IMR-90 (cell line): ENCODE measurements around the gene BST1.

ENCODE experiments used
- BHLHE40 ChIP-seq: fragments of 150-350 bp; IDR thresholded peaks from 2 replicates; pipeline ENCODE4 v1.6.1; 2016; ENCODE audit warnings: mild to moderate bottlenecking, low read depth, low read length
- CEBPB ChIP-seq: IDR thresholded peaks from 2 replicates; pipeline ENCODE4 v1.6.1; 2012; ENCODE audit warnings: low read depth, low read length, improper control_type of control experiment
- CHD1 ChIP-seq: IDR thresholded peaks from 2 replicates; pipeline ENCODE4 v1.6.1; 2012; ENCODE audit warnings: low read depth, low read length, improper control_type of control experiment
- FOS ChIP-seq: fragments of 150-350 bp; IDR thresholded peaks from 2 replicates; pipeline ENCODE4 v1.6.1; 2016; ENCODE audit warnings: low read depth, low read length
- MAFK ChIP-seq: IDR thresholded peaks from 2 replicates; pipeline ENCODE4 v1.6.1; 2012; ENCODE audit warnings: low read depth, low read length, improper control_type of control experiment
- MXI1 ChIP-seq: IDR thresholded peaks from 2 replicates; pipeline ENCODE4 v1.6.1; 2012; ENCODE audit warnings: low read depth, mild to moderate bottlenecking, low read length, moderate library complexity, borderline replicate concordance
- POLR2A ChIP-seq: IDR thresholded peaks from 2 replicates; pipeline ENCODE4 v1.6.1; 2012; ENCODE audit warnings: mild to moderate bottlenecking, low read depth, low read length
- RAD21 ChIP-seq: IDR thresholded peaks from 2 replicates; pipeline ENCODE4 v1.6.1; 2012; ENCODE audit warnings: low read length, improper control_type of control experiment
- RCOR1 ChIP-seq: IDR thresholded peaks from 2 replicates; pipeline ENCODE4 v1.6.1; 2012; ENCODE audit warnings: mild to moderate bottlenecking, low read length, improper control_type of control experiment; ENCODE audit not compliant: insufficient replicate concordance
- RFX5 ChIP-seq: IDR thresholded peaks from 2 replicates; pipeline ENCODE4 v1.8.0; 2012; ENCODE audit warnings: low read depth, mild to moderate bottlenecking, low read length, moderate library complexity
- SMC3 ChIP-seq: fragments of 150-350 bp; IDR thresholded peaks from 2 replicates; pipeline ENCODE4 v1.6.1; 2016; ENCODE audit warnings: low read depth, mild to moderate bottlenecking, antibody characterized with exemption, low read length, moderate library complexity
- TF ChIP-seq, protein P1 (sequence below): conservative IDR thresholded peaks from 2 replicates; pipeline ENCODE4 v1.5.1; 2012; ENCODE audit warnings: mild to moderate bottlenecking, low read depth, low read length, improper control_type of control experiment
- TF ChIP-seq, protein P2 (sequence below): fragments of 150-350 bp; IDR thresholded peaks from 2 replicates; pipeline ENCODE4 v1.6.1; 2017; ENCODE audit warnings: mild to moderate bottlenecking, antibody characterized with exemption, low read length, low read depth

DNA sequence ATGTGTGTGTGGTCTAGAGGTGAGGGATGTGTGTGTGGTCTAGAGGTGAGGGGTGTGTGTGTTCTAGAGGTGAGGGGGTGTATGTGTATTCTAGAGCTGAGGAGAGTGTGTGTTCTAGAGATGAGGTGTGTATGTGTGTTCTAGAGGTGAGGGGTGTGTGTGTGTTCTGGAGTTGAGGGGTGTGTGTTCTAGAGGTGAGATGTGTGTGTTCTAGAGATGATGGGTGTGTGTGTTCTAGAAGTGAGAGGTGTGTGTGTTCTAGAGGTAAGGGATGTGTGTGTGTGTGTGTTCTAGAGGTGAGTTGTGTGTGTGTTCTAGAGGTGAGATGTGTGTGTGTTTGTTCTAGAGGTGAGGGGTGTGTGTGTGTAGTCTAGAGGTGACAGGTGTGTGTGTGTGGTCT is 1.3 kb downstream of the BST1 start:
- TF ChIP-seq, protein P1, sequence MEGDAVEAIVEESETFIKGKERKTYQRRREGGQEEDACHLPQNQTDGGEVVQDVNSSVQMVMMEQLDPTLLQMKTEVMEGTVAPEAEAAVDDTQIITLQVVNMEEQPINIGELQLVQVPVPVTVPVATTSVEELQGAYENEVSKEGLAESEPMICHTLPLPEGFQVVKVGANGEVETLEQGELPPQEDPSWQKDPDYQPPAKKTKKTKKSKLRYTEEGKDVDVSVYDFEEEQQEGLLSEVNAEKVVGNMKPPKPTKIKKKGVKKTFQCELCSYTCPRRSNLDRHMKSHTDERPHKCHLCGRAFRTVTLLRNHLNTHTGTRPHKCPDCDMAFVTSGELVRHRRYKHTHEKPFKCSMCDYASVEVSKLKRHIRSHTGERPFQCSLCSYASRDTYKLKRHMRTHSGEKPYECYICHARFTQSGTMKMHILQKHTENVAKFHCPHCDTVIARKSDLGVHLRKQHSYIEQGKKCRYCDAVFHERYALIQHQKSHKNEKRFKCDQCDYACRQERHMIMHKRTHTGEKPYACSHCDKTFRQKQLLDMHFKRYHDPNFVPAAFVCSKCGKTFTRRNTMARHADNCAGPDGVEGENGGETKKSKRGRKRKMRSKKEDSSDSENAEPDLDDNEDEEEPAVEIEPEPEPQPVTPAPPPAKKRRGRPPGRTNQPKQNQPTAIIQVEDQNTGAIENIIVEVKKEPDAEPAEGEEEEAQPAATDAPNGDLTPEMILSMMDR = no peak
- TF ChIP-seq BHLHE40 (no peak), POLR2A (no peak), CHD1 (no peak), RFX5 (no peak), RAD21 (no peak), SMC3 (no peak), RCOR1 (no peak), MXI1 (no peak), CEBPB (no peak), MAFK (no peak), FOS (no peak)
- TF ChIP-seq, protein P2, sequence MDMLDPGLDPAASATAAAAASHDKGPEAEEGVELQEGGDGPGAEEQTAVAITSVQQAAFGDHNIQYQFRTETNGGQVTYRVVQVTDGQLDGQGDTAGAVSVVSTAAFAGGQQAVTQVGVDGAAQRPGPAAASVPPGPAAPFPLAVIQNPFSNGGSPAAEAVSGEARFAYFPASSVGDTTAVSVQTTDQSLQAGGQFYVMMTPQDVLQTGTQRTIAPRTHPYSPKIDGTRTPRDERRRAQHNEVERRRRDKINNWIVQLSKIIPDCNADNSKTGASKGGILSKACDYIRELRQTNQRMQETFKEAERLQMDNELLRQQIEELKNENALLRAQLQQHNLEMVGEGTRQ = no peak
